Measurements from ENCODE around the gene GNG12. TPM values are rescaled to one million over a fixed set of nuclear protein-coding genes. Genes with fewer than 3 reads are reported as not detected.
"Not testable (repeated sequence)": the region's sequence is repeated elsewhere in the genome, so short reads cannot be mapped to it uniquely, and the experiment has no call there.

The GNG12 gene
- polyA plus RNA-seq, 1 donor = 34.5 TPM

DNA sequence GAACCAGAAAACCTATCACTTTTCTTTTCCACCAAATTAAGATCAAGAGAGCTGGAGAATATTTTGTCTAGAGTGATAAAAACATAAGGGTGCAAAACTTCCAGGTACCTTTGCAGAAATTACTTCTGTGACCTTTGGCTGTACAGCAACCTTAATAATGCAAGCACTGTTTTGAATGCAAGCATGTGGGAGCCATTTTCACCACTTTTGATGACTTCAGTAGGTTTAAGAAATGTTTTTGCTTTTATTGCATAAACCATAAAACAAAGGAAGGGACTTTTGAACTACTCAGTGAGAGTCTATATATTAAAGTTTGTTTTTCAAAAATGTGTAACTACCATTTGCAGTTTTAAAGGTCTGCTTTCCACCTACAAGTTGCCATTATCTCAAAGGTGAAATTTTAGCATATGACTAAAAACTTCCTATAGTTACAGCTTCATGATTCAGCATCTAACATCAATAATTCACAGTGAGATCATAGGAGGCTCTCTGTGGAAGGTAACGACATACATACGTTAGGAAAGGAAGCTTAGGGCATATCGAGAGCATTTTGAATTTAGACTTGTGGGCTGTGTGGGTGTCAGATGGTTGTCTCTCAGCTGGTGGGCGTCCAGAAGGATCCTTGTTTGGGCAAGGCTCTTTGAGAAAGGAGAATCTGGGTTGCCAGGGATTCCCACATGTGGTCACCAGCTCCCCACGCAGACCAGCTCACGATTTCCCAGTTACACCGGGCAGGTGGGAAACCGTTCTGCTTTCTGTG is 149.3 kb downstream of the GNG12 start:
- no peak for DNase-seq (ENCODE audit: low read depth)

DNA sequence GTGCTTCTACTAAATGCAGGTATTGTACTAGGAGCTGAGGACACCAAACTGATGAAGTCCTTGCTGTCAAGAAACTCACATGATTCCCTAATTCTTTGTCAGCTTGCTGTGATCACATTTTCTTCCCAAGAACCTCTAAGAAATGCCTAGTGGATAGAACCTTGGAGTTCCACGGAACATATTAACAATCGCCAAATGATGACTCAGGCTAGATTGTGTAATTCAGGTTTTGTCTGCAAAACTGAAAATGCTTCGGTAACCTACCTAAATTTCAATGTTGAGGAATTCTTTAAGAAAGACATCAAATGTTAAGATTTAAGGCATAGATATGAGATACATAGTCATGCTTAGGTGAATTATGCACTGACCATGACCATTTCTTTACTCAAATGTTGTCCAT is 150.0 kb downstream of the GNG12 start:
- DNase-seq (ENCODE audit: low read depth) = no peak

DNA sequence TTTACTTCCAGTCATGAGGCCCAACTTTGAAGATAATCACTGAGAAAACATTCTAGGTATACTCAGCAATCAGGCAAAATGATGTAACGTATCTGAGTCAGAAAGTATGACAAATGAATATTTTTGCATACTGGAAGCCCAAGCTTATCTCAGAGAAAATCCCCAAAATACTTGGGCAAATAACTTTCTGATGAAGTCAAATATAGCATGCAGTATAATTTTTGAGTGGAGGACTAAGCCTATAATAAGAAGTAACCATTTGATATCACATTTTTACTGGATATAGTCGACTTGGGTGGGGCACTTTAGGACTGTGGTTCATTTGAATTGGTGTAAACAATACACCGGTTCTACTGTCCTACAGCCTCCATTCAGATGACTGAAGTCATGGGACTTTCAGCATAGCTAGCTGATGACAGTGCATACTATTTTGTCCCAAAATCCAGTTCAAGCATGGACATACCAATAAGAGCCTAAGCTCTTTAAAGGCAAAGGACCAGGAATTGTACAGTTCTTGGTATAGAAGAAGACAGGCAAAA is 150.5 kb downstream of the GNG12 start:
- DNase-seq (ENCODE audit: low read depth) = no peak

DNA sequence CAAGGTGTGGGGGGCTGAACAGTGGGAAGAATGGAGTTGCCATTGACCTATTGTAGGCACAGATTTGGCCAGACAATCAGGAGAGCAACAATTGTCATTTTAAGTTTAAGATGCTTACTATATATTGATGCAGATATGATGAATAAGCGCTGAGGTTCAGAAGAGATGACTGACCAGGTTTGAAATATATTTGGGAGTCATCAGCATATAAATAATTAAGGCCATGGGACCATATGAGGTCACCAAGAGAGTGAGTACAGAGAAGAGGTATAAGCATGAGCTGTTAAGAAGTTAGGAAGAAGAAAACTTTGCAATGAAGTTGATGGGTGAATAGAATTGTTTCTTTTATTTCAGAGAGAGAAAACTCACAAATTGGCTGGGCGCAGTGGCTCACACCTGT is 152.8 kb downstream of the GNG12 start:
- DNase-seq (ENCODE audit: low read depth) = no peak

DNA sequence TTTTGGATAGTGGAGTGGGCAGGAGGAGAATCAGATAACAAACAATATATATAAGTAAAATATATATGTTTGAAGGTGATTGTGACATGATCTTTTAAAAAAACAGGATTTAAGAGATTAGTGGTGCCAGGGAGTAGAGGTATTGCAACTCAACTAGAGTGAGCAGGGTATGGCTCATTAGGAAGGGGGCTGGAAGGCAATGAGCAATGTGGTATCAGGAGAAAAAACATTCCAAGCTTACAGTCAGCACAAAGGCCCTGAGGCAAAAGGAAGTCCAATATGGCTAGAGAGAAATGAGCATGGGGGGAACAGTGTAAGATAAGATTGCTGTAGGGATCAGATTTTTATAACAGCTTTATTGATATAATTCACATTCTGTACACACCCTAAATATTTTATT is 153.6 kb downstream of the GNG12 start:
- no peak for DNase-seq (ENCODE audit: low read depth)

DNA sequence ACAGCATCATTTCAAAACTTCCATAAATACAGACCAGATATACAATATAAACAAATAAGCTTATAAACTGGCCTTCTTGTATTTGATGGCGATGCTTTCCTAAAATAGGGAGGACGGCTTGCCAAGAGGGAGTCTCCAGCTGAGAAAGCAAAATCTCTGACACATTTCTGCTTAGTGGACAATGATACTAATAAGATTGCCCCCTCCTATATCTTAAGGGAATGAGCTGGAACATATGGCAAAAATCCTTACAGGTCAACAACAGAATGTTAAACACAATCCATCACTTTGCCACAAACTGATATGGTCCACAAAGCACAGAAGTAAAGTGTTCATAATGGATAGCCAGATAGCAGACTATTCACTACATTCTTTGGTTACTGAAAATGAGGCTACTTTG is 155.3 kb downstream of the GNG12 start:
- DNase-seq (ENCODE audit: low read depth) = no peak

DNA sequence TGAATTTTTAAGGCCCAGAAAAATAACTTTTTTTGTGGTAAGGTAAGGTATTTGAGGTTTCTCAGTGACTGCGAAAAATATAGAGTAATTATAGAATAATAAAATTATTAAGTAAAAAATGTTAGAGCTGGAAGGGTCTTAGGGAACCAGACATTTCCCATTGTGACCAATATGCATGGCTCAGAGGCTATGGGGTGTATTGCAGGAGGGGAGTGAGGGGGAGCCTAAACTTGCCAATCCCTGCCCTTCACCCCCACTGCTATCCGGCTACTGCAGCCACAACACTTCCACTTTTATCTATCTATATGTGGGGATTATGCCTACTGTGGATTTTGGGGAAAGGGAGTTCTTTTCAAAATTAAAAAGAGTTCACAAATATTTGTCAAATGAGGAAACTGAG is 155.9 kb downstream of the GNG12 start:
- DNase-seq (ENCODE audit: low read depth) = no peak

DNA sequence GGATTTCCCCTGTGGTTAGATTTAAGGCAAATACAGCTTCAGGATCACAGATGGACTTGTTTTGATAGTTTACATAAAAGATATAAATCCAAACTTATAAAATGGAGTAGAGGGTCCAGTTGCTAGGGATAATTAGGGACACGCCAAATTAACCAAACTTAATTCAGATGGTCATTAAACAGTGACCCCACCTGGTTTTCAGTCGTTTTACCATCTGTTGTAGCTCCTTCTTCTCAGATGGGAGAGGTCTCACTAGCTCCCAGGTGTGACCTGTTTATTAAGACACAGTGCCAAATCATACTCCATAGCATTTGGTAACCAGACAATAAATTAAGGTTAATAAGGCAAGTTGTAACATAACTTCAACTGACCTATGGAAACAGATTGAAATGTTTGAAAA is 156.3 kb downstream of the GNG12 start:
- no peak for DNase-seq (ENCODE audit: low read depth)

DNA sequence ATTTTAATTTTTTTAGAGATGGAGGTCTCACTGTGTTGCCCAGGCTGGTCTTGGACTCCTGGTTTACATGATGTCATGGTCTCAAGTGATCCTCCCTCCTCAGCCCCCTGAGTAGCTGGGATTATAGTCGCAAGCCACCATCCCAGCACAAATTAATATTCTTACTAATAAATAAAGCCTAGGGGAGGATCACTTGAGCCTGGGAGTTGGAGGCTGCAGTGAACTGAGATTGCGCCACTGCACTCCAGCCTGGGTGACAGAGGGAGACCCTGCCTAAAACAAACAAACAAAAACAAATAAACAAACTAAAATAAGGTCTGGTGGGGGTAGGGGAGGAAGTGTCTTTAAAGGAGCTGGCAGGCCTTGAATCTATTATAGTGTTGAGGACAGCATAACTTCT is 157.0 kb downstream of the GNG12 start:
- no peak for DNase-seq (ENCODE audit: low read depth)

DNA sequence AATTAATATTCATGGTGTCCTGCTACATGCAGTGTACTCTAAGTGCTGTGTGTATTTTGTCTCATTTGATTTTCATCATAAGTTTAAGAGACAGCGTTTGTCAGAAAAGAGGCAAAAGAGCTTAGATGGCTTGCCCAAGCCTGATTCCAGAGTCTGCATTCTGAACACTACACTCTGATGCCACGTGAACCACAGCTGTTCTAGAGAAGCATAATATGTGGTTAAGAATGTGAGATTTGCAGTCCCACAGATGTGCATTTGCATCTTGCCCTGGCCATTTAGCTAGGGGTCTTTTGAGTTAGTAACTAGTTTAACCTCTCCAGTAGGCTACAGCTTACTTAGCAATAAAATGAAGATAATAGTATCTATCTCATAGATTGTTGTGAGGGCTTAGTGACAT is 157.5 kb downstream of the GNG12 start:
- DNase-seq (ENCODE audit: low read depth) = no peak

DNA sequence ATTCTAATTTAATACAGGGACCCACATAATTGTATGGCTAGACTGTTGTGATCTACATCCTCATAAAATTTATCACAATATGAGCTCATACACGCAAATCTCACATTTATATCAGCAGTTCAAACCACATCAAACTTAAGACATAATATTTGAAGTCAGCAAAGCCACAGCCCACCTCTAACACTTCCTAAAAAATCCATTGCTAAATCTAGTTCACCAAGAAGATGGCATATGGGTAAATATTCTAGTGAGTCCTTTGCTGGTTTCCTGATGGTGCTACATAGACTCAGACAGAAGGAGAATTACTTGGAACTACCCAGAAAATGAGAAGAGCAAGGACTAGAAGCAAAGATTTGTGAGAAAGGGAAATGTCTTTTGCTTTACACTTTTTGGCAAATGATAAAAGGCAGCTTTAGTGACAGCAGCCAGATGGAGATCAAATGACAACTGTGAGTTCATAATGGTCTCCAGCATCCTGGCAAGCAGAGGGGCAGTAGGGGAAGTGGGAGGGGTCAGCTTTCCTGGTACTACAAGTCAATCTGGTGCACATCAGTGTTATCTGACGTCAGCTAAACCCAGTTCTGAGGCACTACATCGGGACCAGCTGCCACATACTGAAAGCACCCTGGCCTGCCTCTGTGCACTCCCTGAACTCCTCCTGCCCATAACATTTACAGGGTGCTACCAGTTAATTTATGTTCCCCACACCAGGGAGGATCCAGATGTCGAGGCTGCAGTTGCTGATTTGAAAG is 158.8 kb downstream of the GNG12 start:
- DNase-seq (ENCODE audit: low read depth) = peak; percentile 47

DNA sequence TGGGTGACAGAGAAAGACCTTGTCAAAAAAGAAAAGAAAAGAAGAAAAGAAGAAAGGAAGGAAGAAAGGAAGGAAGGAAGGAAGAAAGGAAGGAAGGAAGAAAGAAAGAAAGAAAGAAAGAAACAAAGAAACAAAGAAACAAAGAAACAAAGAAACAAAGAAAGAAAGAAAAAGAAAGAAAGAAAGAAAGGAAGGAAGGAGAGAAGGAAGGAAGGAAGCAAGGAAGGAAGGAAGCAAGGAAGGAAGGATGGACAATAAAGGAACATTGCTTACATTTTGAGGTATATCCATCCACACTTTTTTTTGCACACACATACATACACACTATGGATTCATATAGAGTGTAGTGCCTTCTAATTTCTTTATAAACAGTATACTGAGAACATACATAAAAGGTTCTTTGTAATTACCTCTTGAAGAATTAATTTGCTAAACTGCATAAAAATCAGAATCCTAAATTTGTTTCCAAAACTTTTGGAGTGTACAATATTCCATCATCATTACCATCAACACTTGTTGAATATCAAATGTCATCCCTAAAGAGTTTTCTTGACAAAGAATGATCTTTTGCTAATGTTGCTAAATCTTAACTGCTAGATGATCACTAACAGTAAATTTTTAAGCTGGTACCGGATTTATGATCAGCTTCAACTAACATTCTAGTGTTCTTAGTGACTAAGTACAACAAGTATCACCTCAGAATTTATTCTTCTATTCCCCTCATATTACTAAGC is 159.6 kb downstream of the GNG12 start:
- DNase-seq (ENCODE audit: low read depth) = no peak

DNA sequence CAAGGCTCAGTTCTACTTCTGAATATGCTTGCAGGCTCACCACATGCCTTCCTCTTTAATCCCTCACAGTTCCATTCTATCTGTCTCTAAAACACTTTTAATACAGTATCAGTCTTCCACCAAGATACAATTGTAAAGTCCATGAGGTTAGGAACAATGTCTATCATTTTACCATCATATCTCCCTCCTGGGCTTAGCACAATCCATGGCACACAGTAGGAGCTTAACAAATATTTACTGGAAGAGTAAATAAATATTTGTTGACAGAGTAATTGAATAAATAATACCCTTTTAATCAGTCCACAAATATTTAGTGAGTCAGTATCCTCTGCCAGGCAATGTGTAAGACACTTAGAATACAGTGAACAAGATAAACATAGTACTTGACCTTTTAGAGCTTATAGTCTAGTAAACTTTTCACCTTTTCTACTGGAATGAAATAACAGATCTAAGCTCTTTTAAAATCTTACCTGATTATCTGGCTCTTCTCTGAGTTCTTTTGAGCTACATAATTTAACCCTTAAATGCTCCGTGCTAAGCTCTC is 160.9 kb downstream of the GNG12 start:
- no peak for DNase-seq (ENCODE audit: low read depth)

DNA sequence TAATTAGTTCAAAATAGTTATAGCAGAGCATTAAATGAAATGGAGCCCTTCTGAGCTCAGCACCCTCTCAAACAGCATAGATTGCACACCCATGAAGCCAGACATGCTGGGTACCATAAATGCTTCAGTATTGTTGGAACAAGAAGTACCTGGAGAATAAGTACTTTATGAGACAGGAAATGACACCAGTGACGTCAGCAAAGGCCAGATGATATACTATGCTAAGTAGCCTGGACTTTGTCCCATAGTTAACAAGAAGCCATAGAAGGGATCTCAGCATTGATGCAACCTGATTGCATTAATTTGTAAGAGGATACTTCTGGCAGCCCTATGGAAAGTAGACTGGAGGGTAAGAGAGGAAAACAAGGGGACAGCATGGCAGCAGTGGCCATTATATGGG is 164.6 kb downstream of the GNG12 start:
- DNase-seq (ENCODE audit: low read depth) = no peak

DNA sequence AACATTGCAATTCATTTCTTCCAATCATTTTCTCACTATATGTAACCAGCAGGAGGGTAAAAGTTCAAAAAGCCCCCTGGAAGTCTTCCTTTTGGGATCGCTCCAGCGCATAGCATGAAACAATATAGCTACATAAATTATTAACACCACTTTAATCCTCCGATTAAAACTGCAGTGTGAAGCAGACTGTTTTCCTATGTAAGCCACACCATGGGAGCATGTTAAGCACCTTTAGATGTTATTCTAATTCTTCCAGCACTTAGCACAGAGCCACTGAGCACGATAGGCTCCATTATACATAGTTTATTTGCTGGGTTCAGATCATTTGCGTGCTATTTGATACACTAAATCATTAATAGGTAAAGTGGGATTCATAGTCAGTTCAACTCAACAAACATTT is 166.6 kb downstream of the GNG12 start:
- no peak for DNase-seq (ENCODE audit: low read depth)

DNA sequence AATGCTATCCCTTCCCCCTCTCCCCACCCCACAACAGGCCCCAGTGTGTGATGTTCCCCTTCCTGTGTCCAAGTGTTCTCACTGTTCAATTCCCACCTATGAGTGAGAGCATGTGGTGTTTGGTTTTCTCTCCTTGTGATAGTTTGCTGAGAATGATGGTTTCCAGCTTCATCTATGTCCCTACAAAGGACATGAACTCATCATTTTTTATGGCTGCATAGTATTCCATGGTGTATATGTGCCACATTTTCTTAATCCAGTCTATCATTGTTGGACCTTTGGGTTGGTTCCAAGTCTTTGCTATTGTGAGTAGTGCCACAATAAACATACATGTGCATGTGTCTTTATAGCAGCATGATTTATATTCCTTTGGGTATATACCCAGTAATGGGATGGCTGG is 168.0 kb downstream of the GNG12 start:
- not testable (repeated sequence) for DNase-seq (ENCODE audit: low read depth)

DNA sequence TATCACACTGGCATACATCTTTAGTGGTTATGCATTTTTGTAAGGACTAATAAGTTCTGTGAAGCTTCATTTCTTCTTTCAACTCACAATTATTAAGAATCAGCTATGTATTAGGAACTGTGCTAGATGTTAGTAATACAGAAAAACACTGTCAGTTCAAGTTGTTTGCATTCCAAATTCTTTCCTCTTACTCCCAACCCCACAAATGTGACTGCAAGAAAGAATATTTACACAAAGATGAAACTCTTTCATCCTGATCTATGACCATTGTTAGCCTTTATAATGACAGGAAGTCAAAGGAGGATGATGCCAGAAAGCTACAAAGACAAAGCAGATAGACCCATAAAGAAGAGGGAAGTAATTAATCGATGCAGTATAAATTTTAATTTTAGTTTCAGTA is 169.2 kb downstream of the GNG12 start:
- no peak for DNase-seq (ENCODE audit: low read depth)

DNA sequence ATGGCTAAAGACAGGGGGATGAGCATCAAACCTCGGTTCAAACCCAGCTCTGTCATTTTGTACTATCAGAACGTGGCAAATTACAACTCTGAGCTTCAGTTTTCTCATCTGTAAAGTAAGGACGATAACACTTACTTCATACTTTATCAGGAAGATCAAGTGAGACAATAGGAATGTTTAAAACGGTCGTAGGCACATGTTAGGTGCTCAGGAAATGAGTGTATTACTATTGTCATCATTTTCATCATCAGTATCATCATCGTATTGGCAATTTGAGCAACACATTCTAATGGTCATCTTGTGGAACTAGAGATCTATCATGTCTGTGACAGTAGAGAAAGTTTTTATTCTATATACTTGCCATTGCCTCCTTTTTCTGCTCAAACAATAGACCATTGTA is 170.4 kb downstream of the GNG12 start:
- no peak for DNase-seq (ENCODE audit: low read depth)

DNA sequence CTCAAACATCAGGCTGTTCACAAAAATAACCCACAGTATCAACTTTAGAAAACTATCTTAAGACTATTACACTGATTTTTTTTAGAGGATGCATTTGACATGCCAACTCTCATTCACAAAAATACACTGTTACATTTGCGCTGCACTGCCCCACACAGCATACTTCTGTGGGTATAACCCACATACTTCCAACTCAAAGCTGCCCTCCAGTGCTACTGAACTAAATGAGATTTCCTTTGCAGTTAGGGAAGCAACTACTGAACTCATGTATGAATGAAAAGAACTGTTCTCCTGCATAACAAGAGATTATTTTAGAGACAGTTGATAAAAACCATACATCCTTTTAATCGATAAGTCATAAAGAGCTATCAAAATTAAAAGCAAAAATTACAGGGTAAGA is 174.0 kb downstream of the GNG12 start:
- DNase-seq (ENCODE audit: low read depth) = no peak

DNA sequence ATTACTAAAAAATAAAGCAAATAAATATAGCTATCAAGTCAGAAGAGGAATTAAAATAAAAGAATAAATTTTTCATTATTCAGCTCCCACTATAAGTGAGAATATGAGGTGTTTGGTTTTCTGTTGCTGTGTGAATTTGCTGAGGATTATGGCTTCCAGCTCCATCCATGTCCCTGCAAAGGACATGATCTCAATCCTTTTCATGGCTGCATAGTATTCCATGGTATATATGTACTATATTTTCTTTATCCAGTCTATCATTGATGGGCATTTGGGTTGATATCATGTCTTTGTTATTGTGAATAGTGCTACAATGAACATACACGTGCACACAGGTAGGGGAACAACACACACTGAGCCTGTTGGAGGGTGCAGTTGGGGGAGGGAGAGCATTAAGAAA is 176.1 kb downstream of the GNG12 start:
- not testable (repeated sequence) for DNase-seq (ENCODE audit: low read depth)

DNA sequence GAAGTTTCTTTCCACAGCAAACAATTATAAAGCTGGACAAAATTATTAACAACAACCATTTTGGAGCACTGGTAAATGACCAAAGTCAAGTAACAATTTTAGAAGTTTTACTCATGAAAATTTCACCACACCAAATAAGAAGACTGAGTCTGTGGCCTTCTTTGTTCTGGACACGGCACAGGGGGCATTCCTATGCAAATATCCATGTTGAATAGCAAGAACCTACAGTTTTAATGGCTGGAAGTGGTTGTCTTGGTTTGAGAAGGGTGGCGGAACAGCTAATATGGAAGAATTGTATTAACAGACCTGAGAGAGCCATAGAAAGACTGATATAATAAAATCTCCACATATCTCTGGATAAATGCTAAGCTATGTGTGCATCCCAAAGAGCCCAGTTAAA is 177.7 kb downstream of the GNG12 start:
- DNase-seq (ENCODE audit: low read depth) = no peak

DNA sequence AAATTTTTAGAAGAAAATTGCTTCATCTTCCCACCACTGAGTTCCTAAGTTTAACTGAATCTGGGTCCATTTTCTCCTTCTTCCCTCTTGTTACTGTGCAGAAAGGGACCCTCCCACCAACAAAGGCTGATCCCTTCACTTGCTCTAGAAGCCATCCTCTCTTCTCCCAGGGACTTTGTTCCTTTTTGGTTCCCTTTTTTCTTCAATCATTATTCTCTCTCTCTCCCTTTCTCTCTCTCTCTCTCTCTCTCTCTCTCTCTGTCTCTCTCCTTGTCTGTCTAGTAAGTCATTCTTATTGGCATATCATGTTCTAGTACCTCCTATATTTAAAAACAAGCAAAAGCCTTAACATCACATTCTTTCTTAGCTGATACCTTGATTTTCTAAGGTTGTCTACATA is 180.0 kb downstream of the GNG12 start:
- DNase-seq (ENCODE audit: low read depth) = no peak

Measured in forelimb muscle (tissue), 1 donor.